ENCODE measurements around the gene RAB4B.
"Not testable (repeated sequence)": the region's sequence is repeated elsewhere in the genome, so short reads cannot be mapped to it uniquely, and the experiment has no call there.

Gene RAB4B

DNA sequence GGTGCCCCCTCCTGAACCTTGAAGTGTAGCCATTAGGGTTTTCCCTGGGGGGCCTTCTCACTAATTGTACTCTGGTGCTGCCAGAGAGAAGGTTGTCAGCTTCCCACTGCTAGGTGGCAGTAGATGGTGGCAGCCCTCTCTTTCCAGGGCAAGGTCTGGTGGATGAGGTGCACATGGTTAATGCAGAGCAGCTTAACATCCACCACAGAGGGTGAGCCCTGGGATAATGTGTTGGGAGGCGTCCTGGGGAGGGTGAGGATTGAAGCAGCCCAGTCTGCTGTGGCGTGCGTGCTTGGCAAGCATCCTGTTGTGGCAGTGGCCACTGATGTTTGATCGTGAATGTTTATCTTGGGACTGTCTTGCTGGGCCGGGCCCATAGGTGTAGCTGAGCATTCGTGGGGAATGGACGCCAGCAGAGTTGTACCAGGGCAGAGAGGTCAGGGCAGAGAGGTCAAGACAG, 26.8 kb downstream of the RAB4B start:
- DNase-seq = no peak

DNA sequence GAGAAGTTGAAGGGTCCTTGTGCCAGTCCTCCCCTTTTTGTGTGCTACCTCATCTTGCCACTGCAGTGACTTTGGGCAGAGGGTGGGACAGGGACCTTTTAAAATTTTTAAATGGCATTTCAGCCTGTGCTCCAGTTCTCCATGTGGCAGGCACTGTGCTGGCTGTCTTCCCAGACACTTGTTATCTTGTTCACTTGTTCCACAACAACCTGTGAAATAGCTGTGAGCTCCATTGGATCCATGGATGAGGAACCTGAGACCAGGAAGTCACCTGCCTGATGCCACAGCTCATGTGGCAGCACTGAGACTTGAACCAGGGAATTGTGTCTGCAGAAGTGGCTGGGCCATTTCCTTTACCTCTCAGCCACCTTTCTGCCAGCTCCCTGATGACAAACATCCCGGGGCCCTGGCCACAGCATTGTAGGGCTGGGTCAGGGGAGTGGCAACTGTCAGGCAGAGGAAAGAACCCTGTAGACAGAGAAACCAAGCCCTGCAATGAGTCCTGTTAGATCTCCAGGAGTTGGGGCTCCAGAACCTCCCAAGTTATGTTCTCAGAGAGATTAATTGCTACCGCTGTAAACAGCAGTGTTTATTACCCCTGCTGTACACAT, 27.3 kb downstream of the RAB4B start:
- DNase-seq = no peak

DNA sequence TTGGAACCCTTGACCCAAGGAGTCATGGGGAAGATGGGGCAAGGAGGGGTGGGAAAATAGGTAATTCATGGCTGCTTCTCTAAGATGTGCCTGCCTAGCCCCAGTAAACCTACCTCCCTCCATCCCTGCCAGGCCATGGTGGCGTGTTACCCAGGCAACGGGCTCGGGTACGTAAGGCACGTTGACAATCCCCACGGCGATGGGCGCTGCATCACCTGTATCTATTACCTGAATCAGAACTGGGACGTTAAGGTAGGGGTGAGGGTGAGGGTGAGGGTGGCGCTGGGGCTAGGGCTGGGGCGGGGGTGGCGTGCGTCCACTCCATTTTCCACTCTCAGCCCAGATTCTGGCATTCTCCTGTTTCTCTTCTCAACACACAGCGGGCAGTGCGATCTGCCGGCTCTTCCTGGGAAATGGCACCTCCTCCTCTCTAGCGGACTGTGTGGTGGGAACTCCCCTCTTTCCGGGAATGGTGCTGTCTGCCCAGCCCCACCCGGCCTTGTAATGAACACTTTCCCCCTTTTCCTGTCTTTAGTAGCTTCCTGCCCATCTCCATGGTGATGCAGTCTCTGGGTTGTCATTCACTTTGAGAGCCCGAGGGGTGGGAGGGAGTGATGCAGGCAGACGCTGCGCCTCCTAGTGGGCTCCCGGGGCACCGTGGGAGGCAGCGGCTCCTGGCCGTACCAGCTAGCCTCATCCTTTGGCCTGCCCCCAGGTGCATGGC, 28.5 kb downstream of the RAB4B start:
- DNase-seq = no peak

DNA sequence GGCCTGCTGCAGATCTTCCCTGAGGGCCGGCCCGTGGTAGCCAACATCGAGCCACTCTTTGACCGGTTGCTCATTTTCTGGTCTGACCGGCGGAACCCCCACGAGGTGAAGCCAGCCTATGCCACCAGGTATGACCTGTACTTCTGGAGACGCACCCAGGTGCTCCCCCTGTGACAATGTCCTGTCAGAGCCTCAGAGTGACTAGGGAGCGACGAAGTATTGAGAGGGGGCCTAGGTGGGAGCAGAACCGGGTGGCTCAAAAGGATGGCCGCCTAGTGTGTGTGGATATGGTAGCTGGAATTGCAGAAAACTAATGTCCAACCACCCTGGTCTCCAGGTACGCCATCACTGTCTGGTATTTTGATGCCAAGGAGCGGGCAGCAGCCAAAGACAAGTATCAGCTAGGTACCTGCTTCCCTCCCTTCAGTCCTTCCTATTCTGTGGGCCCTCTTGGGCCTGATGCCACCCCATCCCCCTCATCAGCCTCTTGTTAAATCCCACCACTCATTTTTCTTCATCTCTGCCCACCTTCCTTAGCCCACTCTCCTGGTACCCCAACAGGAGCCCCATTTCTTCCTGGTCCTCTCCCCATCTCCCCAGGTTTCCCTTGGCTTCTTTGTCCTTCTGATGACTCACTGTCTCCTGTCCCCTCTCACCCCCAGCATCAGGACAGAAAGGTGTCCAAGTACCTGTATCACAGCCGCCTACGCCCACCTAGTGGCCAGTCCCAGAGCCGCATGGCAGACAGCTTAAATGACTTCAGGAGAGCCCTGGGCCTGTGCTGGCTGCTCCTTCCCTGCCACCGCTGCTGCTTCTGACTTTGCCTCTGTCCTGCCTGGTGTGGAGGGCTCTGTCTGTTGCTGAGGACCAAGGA, 29.3 kb downstream of the RAB4B start:
- no peak for DNase-seq

DNA sequence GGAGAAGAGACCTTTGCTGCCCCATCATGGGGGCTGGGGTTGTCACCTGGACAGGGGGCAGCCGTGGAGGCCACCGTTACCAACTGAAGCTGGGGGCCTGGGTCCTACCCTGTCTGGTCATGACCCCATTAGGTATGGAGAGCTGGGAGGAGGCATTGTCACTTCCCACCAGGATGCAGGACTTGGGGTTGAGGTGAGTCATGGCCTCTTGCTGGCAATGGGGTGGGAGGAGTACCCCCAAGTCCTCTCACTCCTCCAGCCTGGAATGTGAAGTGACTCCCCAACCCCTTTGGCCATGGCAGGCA, 29.9 kb downstream of the RAB4B start:
- no peak for DNase-seq

DNA sequence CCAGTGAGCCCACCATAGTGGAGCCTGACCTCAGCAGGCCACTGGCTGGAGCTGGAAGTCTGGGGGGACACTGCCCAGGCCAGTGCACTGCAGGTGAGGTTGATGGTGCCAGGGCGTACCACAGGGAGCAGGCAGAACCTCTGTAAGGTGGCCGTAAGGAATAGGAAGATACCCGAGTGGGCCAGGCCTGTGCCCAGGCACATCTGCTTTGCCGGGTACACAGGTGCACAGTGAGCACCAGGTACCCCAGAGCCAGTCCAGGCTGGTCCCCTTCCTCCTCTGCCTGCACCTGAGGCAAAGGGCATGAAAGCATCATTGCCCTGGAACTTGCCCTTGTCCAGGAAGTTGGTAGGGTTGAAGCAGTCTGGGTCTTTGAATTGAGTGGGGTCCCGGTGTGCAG, 30.4 kb downstream of the RAB4B start:
- DNase-seq = no peak

DNA sequence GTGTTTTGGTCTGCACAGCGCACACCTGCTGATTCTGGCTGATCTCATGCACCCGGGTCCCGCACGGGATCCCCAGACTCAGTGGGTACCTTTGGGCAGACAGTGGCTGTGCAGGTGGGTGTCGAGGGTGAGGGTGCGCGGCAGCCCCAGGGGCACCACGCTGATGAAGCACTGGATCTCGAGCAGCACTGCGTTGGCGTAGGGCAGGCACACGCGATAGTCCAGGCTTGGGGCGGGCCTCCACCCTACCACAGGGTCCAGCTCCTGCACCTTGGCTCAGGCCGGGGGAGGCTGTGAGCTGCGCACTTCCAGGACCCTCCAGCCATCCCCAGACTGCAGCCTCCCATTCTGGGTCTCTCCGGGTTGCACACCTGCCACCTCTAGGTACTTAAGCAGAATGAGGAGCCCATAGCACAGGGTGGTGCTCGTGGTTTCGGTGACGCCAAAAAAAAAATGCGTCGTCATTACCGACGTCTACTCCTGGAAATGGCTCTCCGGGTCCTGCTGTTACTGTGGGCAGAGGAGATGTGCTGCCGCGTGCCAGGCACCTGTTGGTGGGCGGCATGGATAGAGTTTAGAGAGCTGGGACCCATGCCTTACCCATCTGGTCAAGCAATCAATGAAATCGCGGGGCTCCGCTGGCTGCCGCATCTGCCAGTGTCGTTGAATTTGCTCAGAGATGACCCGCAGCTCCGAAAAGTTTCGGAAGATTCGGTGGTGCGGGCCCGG, 31.5 kb downstream of the RAB4B start:
- DNase-seq = no peak

DNA sequence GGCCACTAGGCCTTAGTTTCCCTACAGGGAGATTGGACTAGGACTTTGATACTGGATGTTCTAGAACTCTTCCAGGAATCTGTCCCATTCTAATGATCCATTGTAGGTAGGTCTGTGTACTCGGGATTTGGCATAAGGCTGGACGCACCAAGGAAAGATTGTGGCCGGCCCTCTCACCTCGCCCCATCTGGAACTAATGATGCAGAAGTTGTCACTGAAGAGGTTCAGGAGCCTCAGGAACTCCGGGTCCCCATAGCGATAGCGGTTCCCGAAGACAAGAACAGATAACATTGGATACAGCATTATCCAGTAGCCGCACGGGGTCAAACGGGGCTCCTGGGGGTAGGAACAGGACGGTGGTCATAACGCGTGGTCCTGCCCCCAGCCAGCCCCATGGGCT, 32.1 kb downstream of the RAB4B start:
- DNase-seq = no peak

DNA sequence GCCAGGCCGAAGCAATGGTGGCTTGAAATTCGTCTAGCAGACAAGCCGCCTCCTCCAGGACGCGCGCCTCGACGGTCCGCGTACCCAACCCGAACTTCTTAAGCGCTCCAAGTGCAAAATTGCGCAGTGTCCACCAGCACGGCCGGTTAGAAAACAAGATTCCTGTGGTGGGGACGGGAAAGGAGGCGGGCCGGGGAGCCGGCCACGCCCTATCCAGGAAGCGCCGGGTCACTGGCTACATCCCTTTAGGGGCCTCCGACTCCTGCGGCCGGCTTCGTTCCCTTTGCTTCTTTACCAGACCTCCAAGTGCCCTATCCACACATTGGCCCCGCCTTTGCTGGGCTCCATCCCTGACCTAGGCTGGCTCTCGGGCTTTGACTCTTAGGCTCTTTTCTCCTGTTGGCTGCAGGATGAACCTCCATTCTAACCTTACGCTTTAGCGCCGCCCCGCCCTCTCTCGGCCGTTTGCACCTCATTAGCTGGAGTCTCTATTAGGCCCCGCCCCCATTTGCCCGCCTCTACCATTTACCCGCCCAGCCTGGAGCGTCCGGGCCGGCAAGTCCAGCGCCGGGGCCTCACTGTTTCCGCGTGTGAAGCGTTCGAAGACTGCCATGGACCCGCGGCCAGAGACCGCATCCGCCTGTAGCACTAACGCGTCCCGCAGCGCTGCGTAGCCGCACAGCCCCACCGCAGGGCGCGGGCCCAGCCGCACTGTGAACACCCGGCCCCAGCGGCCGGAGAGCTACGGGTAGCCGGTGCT, 32.8 kb downstream of the RAB4B start:
- DNase-seq = not testable (repeated sequence)

DNA sequence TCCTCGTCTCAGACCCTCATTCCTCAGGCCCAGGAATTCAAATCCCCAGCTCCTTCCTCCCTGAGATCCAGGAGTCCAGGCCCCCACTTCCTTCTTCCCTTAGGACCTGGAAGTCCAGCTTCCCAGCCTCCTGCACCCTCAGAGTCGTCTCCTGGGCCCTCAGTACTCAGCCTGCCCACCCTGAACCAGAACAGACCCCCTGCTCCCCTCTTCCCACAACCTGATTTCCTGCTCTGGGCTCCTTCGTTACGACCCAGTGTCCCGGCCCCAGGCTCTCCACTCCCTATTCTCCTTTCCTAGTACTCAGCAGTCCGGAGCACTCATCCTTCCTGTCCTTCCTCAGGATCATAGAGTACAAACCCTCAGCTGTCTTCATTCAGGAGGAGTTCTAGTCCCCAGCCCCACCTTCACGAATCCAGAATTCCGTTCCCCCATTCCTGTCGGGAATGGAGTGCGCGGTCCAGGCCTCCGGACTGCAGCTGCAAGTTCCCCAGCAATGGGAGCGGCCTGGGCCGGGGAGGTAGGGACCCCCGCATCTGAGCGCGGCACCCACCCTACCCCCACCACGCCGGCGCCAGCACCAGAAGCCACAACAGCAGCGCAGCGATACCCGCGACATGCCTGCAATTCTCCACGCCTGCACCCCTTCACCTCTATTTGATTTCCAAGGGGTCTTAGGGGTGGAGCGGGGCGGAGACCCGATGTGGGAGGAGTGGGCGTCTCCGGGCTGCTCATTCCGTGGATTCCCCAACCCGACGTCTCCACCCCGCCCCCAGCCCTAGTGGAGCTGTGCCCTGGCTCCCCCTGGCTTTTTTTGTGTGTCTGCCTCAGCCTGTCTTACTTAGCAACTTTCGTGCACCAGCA, 33.7 kb downstream of the RAB4B start:
- DNase-seq = no peak

DNA sequence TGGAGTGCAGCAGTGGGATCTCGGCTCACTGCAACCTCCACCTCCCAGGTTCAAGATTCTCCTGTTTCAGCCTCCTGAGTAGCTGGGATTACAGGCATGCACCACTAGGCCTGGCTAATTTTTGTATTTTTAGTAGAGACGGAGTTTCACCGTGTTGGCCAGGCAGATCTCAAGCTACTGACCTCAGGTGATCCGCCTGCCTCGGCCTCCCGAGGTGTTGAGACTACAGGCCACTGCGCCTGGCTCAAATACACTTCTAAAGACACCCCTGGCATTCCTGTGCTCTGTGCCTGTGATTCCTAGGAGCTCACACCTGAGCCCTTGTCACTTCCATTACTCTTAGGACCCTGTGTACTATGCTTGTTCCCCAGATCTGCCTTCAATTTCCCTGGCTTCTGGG, 34.5 kb downstream of the RAB4B start:
- not testable (repeated sequence) for DNase-seq

DNA sequence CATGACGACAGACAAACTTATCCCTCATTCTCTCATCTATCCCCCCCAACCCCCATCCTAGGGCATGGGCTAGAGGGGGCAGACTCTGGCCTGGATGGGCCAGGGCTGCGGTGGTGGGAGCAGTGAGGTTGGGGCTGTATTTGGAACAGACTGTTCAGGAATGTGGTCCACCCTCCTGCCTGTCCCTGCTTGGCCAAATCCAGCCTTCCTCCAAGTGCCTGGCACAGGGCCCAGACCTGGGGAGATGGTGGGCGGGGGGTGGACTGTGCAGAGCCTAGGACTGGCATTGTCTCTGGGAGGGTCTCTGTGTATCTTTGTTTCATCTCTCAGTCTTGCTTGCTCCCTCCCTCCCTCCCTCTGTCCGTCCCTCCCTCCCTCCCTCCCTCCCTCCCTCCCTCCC, 35.1 kb downstream of the RAB4B start:
- DNase-seq = no peak

DNA sequence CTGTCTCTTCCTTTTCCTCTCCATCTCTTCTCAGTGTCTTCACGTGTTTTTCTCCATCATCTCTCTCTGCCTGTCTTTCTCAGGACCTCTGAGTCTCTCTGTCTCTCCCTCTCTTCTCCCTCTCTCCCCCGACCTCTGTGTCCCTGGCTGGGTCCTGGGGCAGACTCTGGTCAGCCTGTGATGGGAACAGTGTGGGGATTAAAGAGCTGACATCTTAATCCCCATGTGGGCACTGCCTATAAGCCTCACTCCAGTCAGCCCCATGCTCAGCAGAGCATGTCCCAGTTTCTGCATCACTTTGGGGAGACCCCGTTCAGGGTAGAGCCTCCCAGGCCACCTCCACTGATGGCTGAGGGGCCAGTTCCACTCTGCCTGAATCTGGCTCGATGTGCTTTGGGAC, 37.2 kb downstream of the RAB4B start:
- DNase-seq = no peak

DNA sequence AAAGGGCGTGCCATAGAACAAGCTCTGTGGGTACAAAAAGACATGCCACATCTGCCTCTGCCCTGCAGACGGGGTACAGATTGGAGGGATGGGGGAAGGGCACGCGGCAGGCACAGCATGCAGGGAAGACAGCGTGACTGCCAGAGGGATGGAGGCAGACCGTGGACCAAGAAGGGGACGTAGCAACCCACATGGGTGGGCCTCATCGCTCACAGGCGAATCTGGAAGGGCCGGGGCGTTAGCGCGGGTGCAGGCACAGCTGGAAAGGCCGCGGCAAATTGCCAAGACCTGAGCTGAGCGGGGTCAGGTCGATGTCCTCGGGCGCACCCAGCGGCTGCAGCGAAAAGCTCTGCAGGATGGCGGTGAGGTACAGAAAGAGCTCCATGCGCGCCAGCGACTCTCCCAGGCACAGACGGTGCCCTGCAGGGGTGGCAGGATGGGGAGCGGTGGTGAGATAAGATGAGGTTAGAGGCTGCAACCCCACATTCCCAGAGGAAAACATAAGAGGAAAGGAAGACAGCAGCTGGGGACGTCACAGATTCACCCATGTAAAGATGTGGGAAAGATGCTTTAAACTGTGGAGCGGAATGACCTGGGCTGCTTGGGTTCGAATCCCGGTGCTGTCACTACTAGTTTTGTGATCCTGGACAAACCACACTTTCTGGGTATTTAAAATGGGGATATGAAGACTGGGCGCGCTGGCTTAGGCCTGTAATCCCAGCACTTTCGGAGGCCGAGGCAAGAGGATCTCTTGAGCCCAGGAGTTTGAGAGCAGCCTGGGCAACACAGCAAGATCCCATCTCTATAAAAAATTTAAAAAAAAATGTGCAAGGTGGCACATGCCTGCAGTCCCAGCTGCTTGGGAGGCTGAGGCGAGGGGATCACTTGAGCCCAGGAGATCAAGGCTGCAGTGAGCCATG, 40.7 kb downstream of the RAB4B start:
- DNase-seq = not testable (repeated sequence)

DNA sequence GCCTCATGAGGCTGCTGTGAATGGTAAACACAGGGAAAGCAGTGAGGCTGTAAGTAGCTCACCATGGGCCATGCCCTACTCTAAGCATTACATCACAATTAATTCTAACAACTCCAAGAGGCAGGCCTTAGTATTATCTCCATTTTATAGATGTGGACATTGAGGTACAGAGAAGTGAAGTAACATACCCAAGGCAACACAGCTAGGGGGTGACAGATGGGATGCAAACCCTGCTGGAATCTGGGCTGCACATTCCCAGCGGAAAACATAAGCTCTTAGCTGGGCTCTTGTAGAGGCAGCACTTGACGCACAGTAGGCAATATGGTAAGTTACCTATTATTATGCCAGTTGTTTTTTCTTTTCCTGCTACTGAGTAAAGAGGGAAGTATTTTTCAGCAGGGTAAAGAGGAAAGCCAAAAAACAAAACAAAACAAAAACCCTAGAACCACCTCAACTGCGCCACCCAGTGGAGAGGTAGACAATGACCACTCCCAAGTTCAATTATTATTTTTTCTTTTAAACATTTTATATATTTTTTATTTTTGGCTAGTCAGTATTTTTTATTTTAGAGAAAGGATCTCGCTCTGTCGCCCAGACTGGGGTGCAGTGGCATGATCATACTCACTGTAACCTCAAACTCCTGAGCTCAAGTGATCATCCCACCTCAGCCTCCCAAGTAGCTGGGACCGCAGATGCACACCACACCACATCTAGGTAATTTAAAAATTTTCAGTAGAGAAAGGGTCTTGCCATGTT, 41.6 kb downstream of the RAB4B start:
- DNase-seq = not testable (repeated sequence)

DNA sequence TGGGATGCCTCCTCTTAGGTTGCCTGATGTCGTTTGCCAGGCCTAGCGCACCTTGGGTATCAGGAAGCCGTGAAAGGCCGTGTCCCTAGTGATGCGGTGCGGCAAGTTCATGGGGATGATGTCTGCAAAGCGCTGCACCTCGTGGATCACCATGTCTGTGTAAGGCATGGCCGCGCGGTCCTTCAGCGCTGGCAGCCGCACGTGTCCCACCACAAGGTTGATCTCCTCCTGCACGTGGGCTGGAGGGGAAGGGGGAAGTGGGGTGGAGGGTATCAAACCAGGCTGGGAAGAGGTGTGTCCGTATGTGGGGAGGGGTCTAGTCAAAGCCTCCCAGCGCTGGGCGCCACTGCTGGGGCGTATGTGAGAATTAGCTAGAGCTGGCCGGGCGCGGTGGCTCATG, 44.1 kb downstream of the RAB4B start:
- DNase-seq = no peak

DNA sequence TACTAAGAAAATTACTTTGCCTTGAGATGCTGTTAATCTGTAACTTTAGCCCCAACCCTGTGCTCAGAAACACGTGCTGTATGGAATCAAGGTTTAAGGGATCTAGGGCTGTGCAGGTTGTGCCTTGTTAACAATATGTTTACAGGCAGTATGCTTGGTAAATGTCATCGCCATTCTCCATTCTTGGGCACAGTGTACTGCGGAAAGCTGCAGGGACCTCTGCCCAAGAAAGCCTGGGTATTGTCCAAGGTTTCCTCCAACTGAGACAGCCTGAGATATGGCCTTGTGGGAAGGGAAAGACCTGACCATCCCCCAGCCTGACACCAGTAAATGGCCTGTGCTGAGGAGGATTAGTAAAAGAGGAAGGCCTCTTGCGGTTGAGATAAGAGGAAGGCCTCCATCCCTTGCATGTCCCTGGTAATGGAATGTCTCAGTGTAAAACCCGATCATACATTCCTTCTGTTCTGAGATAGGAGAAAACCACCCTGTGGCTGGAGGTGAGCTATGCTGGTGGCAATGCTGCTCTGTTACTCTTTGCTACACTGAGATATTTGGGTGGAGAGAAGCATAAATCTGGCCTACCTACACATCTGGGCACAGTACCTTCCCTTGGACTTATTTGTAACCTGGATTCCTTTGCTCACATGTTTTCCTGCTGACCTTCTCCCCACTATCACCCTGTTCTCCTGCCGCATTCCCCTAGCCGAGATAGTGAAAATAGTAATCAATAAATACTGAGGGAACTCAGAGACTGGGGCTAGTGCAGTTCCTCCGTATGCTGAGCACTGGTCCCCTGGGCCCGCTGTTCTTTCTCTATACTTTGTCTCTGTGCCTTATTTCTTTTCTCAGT, 44.9 kb downstream of the RAB4B start:
- not testable (repeated sequence) for DNase-seq

DNA sequence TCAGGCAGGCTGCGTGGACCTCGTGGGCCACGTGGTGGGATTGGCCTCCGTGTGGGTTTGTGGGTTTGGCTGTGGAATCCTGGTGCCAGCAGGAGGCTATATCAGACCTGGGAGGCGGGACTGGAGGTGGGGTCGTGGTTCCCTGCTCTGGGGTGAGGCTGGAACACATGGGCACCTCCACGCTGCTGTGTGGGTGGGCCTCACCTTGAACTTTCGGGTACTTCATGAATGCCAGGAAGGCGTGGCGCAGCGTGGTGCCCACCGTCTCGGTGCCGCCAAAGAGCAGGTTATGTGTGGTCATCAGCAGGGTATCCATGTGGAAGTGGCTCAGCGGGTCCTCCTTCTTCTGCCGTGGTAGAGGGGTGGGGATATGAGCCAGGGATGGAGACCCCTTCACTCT, 46.9 kb downstream of the RAB4B start:
- not testable (repeated sequence) for DNase-seq

Data from NCI-H1092 (cell line).